NCI-H2227 treated with DMSO at 0.1 percent for 48 hours (cell line): Measurements from ENCODE around the gene FAM117B.
"Not testable (repeated sequence)": the region's sequence is repeated elsewhere in the genome, so short reads cannot be mapped to it uniquely, and the experiment has no call there.

Experiments used
- DNase-seq: peaks from one replicate; lab custom pipeline; 2025; lab: John Stamatoyannopoulos, UW

The FAM117B gene

DNA sequence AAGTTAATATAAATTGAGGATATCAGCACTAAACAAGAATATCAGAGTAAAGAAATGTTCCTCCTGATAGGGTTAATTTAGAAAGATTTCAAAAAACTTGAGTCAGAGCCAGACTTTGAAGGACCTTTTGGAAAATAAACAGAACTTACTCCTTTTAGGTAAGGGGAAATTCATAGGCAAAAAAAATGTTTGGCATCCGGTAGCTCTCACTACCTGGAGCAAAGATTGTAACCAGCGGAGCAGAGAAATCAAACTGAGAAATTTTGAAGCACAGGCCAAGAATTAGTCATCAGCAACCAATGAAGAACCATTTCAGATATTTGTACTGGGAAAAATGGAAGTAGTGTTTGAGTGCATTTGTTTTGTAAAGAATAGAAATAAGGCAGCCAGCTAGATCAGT is 123.8 kb downstream of the FAM117B start:
- no peak for DNase-seq

GRCh38 chr2:202760848-202761247 is 126.1 kb downstream of the FAM117B start:
- no peak for DNase-seq

- DNase-seq, result no peak
These were observed 127.8 kb downstream of the FAM117B start for GRCh38 chr2:202762556-202762955.

DNA sequence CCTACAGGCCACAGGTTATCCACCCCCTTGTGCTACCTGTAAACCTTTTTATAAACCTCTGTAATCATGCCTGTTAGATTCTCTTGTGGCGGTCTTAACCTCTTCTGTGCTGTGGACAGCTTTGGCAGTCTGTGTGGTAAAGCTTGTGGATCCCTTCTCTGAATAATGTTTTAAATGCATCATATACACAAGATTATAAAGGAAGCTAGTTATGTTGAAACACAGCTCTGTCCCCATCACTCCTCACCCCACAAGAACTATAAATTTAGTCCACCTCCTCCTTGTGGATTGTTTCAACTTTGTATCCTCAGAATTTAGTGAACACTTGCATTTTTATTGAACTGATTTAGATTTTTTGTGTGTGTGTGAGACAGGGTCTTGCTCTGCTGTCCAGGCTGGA is 129.1 kb downstream of the FAM117B start:
- no peak for DNase-seq

DNA sequence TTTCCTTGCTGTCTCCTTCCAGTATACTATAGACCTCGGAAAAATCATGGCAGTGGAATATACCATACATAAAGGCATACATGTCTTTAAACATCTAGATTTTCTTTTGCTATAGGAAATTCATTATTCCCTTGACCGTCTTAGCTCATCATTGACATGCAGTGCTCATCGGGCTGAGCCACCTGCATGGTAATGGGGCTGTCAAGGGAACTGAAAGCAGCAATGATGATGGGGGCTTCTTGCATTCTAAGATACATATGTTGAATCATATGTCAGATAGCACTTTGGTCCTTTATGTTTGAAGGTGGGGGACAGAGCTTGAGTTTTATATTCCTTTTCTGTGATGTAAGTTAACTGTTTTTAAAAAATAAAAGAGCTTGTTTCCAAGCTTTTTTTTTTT is 130.2 kb downstream of the FAM117B start:
- no peak for DNase-seq

GRCh38 chr2:202765436-202765835 is 130.7 kb downstream of the FAM117B start:
- DNase-seq, result no peak

GRCh38 chr2:202768273-202768672 is 133.5 kb downstream of the FAM117B start:
- no peak for DNase-seq

DNA sequence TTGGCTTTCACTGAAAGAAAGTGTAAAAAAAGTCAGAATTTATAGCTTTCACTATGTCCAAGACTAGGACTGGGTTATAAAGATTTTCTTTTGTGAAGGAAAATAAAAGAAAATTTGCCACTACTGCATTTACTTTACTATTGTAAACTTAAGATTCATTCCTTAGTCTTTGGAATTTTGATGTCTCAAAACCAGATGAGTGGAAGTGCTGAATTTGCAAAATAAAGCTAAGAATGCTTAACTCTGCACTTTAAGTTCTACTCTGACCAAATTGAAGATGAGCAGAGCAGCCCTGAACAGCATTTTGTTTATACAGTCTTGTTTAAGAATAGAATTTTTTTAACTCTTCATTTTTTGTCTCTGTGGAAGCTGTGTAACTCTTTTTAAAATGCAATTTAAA is 134.4 kb downstream of the FAM117B start:
- no peak for DNase-seq

GRCh38 chr2:202771336-202771735 is 136.6 kb downstream of the FAM117B start:
- no peak for DNase-seq

DNA sequence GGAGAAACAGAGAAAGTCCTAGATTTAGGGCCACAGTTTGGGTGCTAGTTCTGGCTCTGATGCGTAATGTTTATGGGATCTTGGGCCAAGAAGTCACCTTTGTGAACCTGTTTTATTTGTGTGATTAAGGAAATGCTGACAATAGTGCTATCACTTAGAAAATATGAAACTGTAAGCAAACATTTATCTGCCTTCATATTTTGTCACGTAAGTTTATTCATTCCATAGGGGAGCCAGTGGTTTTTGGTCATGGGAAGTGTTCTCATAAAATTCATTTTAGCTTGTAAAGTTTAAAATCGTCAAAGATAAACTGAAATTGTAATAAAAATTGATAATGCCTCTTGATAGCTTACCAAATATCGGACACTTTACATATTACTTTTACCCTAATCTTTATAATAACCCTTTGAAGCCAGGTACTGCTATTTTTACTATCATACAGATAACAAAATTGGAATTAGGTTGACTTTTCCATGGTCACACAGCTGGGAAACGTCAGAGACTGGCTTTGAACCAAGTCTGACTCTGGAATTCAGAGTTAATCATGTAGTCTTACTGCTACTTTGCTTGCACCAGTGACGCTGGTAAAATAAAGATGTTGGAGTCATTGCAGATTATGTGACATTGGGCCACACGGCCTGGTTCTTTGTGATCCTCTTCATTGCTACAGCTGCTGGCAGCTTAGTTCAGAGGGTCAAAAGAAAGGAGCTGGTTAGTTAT is 137.1 kb downstream of the FAM117B start:
- DNase-seq, result no peak

GRCh38 chr2:202773301-202773973 is 138.7 kb downstream of the FAM117B start:
- DNase-seq, result no peak

DNA sequence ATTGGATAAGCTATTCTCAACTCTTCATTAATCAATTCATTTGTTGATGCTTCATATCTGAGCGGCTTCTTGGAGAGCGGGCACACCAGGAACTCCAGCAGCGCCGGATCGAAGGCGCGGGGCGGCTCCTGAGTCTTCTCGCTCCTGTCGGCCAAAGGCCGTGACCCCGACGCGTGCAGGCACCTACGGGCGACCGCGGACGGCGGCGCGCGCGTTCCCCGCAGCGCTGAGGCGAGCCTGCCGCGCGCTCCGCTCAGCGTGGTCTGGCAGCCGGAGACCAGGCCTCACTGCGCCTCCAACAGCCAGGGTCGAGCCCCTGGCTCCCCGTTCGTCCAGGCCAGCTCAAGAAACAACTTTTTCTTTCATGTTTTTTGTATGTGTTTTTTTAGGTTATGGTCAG is 139.3 kb downstream of the FAM117B start:
- no peak for DNase-seq

DNA sequence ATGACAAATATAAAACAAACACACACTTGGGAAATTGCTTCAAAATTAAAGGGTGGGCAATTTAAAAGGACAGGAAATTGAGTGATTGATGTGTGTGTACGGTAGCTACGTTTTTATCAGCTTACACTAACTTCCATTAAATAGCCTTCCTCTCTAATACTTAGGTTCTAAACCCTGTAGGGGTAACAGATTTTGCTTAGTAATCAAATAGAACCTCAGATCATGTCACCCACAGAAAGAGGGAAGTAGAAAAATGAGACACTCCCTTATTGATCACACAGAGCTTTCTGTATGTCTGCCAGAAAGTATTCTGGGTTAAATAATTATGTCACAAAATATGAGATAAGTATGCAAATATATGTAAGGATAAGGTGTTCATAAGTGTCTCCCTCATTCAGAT is 143.4 kb downstream of the FAM117B start:
- DNase-seq, result no peak

DNA sequence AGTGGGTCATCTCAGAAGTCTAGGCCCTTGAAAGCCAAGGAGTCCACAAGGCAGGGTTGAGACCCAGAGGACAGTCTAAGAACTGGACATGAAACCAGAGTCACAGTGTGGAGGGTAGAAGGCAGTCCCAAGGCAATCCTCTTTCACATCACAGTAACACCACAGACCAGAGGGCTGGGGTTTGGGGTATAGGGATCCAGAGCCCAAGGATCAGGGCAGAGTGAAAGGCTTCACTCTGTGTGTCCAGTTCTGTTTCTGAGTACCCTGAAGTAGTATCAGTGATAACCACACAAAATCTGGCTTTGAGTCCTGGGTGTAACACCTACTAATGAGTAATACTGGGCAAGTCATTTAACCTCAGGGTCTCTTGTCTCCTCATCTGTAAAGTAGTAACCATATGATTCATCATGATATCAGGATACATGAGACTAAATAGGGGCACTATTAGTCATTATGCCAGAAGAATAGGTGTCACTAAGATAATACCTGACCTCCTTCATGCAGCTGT is 145.8 kb downstream of the FAM117B start:
- DNase-seq, result no peak

DNA sequence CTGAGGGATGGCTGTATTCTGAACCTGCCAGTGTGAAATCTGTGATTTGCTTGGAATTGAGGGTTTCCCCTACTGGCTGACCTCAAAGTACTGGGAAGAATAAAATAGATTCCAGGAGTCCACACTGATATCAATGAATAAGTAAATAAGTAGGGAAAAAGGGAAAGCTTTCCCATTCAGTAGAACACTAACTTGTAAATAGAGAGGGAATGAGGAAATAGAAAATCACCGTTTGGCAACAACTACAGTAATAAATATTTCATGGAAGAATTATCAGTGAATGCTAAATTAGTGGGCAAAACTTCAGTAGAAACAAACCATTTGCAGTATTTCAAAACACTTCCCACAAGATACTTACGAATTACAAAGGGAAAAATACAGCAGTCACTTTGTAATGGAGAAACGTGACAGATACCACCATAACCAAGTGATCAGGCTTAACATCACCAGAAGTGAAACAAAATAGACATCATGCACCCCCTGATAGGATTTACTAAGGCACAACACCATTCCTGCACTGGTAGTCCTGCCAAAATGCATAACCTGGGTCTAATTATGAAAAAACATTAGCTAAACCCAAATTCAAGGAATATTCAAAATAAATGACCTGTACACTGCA is 148.3 kb downstream of the FAM117B start:
- DNase-seq, result no peak

DNA sequence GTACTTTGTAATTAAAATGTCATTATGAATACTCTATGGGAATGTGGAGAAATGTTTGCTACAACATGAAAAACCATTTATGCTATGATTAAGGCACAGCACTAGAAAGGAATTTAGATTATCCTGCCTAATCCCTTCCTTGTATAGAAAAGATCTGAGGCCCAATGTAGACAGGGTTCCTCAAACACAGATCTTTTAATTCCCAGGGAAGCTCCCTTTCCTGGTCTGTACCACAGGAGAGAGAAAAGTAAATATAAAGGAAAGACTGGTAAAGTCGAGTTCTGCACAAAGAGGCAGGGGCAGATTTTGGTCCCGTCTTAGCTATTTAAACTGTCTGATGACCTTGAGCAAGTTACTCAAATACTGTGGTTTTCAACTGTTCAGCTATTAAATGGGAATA is 152.1 kb downstream of the FAM117B start:
- no peak for DNase-seq

GRCh38 chr2:202790676-202791075 is 155.9 kb downstream of the FAM117B start:
- no peak for DNase-seq

DNA sequence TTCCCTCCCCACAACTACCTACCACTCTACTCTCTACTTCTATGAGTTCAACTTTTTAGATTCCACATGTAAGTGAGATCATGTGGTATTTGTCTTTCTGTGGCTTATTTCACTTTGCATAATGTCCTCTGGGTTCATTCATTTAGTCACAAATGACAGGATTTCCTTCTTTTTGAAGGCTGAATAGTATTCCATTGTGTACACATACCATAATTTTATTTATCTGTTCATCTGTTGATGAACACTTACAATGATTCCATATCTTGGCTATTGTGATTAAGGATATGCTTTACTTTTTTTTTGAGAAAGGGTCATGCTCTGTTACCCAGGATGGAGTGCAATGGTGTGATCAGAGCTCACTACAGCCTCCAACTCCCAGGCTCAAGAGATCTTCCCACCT is 163.2 kb downstream of the FAM117B start:
- DNase-seq, result no peak

- not testable (repeated sequence) for DNase-seq
These were observed 171.1 kb downstream of the FAM117B start for GRCh38 chr2:202805911-202806310.

DNA sequence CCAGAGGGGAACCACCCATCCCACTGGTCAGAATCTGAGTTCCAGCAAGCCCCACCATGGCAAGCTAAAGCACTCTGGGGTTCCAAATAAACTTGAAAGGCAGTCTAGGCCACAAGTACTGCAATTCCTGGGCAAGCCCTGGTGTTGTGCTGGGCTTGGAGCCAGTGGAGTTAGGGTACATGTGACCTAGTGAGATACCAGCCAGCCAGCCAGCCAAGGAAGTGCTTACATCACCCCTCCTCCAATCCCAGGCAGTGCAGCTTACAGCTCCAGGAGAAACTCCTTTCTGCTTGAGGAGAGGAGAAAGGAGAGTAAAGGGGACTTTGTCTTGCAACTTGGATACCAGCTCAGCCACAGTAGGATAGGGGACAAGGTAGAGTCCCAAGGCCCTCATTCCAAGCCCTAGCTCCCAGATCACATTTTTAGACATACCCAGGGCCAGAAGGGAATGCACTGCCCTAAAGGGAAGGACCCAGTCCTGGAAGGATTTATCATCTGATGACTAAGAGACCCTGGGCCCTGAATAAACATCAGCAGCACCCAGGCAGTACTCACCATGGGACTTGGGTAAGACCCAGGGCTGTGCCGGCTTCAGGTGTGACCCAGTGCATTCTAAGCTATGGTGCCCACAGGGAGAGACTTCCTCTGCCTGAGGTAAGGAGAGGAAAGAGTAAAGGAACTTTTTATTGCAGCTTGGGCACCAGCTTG is 172.8 kb downstream of the FAM117B start:
- not testable (repeated sequence) for DNase-seq

GRCh38 chr2:202808754-202809153 is 174.0 kb downstream of the FAM117B start:
- DNase-seq, result no peak

DNA sequence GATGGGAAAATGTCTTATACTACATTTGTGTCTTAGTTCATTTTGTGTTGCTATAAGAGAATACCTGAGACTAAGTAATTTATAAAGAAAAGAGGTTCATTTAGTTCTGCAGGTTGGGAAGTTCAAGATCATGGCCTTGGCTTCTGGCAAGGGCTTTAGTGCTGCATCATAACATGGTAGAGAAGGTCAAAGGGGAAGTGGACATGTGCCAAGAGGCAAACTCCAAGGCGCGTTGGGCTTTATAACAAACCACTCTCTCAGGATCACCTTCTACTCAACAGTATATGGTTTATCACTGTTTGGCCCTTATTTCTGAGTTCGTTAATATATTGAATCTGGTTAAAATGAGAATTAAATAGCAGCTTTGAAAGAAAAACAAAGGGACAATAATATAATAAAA is 178.6 kb downstream of the FAM117B start:
- no peak for DNase-seq

- DNase-seq, result no peak
These were observed 179.5 kb downstream of the FAM117B start for GRCh38 chr2:202814226-202814625.
